ENCODE data around the gene JPH2. TPM values are rescaled to one million over a fixed set of nuclear protein-coding genes. Genes with fewer than 3 reads are reported as not detected.

The JPH2 gene
- total and polyA plus RNA-seq, 2 experiments from 2014 or later: 0.16 to 1.1 TPM

DNA sequence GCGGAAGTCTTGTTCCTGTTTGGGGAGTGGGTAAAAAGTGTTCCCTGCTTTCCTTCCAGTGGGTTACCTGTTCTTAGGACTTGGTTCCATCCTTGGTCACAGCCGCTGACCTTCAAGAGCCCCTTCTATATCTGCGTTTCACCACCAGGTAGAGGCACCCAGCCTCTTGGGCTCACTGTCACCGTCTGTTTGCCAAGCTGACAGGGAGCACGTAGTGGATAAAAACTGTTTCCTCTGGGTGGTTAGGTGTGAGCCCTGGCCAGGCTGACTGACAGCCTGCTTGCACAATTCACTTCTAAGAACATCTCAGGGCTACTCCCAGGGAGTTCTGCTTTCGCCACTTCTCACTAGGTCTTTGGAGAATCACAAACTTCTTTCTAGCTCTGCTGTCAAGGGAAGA is 1.8 kb upstream of the JPH2 start (continued):
- TF ChIP-seq, protein P1, sequence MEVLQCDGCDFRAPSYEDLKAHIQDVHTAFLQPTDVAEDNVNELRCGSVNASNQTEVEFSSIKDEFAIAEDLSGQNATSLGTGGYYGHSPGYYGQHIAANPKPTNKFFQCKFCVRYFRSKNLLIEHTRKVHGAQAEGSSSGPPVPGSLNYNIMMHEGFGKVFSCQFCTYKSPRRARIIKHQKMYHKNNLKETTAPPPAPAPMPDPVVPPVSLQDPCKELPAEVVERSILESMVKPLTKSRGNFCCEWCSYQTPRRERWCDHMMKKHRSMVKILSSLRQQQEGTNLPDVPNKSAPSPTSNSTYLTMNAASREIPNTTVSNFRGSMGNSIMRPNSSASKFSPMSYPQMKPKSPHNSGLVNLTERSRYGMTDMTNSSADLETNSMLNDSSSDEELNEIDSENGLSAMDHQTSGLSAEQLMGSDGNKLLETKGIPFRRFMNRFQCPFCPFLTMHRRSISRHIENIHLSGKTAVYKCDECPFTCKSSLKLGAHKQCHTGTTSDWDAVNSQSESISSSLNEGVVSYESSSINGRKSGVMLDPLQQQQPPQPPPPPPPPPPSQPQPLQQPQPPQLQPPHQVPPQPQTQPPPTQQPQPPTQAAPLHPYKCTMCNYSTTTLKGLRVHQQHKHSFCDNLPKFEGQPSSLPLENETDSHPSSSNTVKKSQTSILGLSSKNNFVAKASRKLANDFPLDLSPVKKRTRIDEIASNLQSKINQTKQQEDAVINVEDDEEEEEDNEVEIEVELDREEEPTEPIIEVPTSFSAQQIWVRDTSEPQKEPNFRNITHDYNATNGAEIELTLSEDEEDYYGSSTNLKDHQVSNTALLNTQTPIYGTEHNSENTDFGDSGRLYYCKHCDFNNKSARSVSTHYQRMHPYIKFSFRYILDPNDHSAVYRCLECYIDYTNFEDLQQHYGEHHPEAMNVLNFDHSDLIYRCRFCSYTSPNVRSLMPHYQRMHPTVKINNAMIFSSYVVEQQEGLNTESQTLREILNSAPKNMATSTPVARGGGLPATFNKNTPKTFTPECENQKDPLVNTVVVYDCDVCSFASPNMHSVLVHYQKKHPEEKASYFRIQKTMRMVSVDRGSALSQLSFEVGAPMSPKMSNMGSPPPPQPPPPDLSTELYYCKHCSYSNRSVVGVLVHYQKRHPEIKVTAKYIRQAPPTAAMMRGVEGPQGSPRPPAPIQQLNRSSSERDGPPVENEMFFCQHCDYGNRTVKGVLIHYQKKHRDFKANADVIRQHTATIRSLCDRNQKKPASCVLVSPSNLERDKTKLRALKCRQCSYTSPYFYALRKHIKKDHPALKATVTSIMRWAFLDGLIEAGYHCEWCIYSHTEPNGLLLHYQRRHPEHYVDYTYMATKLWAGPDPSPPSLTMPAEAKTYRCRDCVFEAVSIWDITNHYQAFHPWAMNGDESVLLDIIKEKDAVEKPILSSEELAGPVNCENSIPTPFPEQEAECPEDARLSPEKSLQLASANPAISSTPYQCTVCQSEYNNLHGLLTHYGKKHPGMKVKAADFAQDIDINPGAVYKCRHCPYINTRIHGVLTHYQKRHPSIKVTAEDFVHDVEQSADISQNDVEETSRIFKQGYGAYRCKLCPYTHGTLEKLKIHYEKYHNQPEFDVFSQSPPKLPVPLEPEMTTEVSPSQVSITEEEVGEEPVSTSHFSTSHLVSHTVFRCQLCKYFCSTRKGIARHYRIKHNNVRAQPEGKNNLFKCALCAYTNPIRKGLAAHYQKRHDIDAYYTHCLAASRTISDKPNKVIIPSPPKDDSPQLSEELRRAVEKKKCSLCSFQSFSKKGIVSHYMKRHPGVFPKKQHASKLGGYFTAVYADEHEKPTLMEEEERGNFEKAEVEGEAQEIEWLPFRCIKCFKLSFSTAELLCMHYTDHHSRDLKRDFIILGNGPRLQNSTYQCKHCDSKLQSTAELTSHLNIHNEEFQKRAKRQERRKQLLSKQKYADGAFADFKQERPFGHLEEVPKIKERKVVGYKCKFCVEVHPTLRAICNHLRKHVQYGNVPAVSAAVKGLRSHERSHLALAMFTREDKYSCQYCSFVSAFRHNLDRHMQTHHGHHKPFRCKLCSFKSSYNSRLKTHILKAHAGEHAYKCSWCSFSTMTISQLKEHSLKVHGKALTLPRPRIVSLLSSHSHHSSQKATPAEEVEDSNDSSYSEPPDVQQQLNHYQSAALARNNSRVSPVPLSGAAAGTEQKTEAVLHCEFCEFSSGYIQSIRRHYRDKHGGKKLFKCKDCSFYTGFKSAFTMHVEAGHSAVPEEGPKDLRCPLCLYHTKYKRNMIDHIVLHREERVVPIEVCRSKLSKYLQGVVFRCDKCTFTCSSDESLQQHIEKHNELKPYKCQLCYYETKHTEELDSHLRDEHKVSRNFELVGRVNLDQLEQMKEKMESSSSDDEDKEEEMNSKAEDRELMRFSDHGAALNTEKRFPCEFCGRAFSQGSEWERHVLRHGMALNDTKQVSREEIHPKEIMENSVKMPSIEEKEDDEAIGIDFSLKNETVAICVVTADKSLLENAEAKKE (CRISPR knock-in tag; IDR thresholded peaks at IDR 0.05): no peak
- no peak for TF ChIP-seq NANOG (IDR thresholded peaks at IDR 0.05; ENCODE audit: borderline replicate concordance)
- TF ChIP-seq ZNF331 (CRISPR knock-in tag; IDR thresholded peaks at IDR 0.05; ENCODE audit: low read depth): no peak
- TF ChIP-seq, protein P2, sequence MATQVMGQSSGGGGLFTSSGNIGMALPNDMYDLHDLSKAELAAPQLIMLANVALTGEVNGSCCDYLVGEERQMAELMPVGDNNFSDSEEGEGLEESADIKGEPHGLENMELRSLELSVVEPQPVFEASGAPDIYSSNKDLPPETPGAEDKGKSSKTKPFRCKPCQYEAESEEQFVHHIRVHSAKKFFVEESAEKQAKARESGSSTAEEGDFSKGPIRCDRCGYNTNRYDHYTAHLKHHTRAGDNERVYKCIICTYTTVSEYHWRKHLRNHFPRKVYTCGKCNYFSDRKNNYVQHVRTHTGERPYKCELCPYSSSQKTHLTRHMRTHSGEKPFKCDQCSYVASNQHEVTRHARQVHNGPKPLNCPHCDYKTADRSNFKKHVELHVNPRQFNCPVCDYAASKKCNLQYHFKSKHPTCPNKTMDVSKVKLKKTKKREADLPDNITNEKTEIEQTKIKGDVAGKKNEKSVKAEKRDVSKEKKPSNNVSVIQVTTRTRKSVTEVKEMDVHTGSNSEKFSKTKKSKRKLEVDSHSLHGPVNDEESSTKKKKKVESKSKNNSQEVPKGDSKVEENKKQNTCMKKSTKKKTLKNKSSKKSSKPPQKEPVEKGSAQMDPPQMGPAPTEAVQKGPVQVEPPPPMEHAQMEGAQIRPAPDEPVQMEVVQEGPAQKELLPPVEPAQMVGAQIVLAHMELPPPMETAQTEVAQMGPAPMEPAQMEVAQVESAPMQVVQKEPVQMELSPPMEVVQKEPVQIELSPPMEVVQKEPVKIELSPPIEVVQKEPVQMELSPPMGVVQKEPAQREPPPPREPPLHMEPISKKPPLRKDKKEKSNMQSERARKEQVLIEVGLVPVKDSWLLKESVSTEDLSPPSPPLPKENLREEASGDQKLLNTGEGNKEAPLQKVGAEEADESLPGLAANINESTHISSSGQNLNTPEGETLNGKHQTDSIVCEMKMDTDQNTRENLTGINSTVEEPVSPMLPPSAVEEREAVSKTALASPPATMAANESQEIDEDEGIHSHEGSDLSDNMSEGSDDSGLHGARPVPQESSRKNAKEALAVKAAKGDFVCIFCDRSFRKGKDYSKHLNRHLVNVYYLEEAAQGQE (IDR thresholded peaks at IDR 0.05; ENCODE audit: unreplicated experiment): no peak

Measured in GM23338 (cell line).